ENCODE data around the gene SPECC1L. TPM values are rescaled to one million over a fixed set of nuclear protein-coding genes. Genes with fewer than 3 reads are reported as not detected.

SPECC1L gene
- total RNA-seq, 2 donors from 2014 or later: 70.0 to 114 TPM

DNA sequence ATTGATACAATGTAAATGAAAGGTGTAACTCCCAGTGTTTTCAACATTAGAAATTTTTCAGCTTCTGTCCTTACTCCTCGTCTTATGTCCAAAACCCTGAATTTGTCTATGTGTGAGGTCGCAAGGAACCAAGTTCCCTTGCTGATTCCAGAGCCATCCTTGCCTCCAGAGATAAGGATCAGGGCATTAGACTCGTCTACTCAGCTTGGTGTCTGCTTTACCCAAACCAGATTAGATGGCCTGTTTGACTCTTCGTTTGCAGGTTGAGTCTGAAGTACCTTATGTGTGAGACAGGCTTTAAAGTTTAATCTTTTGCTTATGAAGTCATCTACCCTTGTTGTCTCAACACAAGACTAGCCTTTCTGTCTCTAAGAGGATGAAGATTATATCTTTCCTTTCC lies 55.6 kb downstream of the SPECC1L start:
- Mint-ChIP-seq H3K27me3 (no peaks in the 10 kb centered on the region), H3K4me3 (no peak overlapping the region), H3K4me1 (ENCODE audit: low read depth in 2 of 2) (peaks cover 13 to 15% of the 10 kb centered on the region in 2 donors), H3K27ac (no peak overlapping the region), H3K36me3 (peaks cover 16% of the 10 kb centered on the region), H3K9me3 (no peaks in the 10 kb centered on the region)
- ATAC-seq: no peak
- DNase-seq (ENCODE audit: low spot score): no peak

DNA sequence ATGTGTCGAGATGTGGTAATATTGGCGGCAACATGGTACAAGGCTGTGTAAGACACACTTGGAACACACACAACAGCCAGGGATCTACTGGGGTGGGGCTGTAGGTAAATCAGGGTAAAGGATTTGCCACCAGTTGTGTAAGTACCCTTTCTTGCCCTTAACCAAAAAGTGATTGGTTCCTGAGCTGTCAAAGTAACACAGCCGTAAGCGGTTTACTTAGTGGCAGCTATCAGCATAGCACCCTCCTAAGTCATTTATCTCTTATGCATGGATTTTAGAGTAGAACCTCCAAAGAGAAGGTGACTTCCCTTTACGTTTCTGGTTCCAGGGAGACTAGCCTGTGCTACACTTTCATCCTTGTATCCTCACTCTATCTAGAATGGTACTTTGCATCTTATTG lies 57.2 kb downstream of the SPECC1L start:
- Mint-ChIP-seq H3K36me3 (peaks cover 8% of the 10 kb centered on the region), H3K4me1 (ENCODE audit: low read depth in 2 of 2) (peaks cover 13 to 15% of the 10 kb centered on the region in 2 donors), H3K4me3 (no peak overlapping the region), H3K9me3 (no peaks in the 10 kb centered on the region), H3K27me3 (no peaks in the 10 kb centered on the region), H3K27ac (no peak overlapping the region)
- DNase-seq (ENCODE audit: low spot score) (no peak), ATAC-seq (no peak)

DNA sequence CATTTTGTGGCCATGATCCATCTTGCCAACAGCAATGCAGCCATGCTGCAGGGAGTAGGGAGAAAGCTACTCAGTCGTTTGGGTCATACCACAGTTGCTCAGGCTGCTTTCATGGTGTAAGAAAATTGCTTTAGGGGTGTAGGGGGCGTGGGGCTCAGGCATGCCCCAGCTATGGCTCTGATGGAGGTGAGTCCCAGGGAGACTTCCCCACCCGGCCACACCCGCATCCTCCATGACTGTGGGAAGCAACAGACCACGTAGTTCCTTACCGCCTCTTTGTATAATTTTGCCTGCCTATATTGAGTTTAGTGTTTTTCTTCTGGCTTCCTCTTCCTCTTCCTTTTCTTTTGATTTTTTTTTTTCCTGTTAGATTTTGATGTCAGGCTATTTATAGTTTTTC lies 58.8 kb downstream of the SPECC1L start:
- Mint-ChIP-seq H3K27ac (peak overlapping the region in 1 of 2 donors; percentile 62), H3K27me3 (no peaks in the 10 kb centered on the region), H3K4me3 (no peak overlapping the region), H3K9me3 (no peaks in the 10 kb centered on the region), H3K4me1 (ENCODE audit: low read depth in 2 of 2) (peaks cover 13 to 15% of the 10 kb centered on the region in 2 donors), H3K36me3 (peaks cover 8% of the 10 kb centered on the region)
- ATAC-seq: no peak
- DNase-seq (ENCODE audit: low spot score): no peak

DNA sequence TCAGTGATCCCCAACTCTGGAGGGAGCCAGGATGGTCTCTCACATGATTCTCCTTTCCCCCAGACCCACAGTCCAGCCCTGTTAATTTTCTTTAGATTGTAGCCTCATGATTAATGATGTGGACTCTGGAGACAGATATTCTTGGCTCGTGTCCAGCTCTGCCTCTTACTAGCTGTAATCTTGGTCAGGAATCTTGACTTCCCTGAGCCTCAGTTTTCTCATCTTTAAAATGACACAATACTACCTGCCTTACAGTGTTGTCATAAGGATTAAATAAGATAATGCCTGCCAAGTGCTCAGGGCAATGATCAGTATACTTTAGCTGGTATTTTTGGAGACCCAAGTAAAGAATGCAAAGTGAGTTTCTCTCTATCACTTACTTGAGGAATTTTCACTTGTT lies 60.0 kb downstream of the SPECC1L start:
- DNase-seq (ENCODE audit: low spot score) (no peak), ATAC-seq (no peak)
- Mint-ChIP-seq H3K9me3 (no peaks in the 10 kb centered on the region), H3K27ac (no peak overlapping the region), H3K27me3 (no peaks in the 10 kb centered on the region), H3K4me3 (no peak overlapping the region), H3K4me1 (ENCODE audit: low read depth in 2 of 2) (peaks cover 15 to 17% of the 10 kb centered on the region in 2 donors), H3K36me3 (peaks cover 18% of the 10 kb centered on the region)

DNA sequence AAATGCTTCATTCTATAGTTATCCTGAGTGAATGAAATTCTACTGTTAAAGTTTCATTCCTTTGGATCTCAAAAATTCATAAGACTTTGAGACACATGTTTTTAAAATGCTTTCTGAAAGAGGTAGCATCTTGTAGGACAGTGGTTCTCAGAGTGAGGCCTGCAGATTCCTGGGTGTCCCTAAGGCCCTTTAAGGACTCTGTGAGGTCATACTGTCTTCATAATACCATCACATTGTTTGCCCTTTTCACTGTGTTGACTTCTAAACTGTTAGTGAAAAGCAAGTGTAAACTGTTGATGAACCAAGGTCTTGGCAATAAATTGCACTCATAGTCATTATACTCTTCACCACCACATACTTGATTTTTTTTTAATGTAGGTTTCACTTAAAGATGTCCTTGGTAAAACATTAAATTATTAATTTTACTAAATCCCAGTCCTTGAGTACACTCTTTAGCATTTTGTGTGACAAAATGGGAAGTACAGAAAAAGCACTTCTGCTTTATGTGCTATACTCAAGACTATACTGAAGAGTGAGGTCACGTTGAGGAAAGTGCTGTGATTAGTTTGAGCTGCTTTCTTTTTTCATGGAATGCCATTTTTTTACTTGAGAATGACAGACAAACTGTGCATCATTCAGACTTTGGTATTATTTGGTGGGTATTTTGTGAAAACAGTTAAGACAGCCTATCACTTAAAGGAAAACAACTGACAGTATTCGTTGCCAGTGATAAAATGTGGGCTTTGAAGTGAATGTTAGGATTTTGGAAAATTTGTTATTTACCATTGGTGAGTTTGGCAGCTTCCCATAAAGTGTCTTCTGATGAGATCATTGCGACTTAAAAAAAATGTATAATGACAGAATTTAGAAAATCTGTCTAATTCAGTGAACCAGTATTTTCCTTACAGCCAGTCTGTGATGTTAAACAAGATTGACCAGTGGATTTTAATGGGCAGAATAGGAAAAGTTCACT lies 61.1 kb downstream of the SPECC1L start:
- no peak for DNase-seq (ENCODE audit: low spot score)
- Mint-ChIP-seq H3K36me3 (peaks cover 18% of the 10 kb centered on the region), H3K4me1 (ENCODE audit: low read depth in 2 of 2) (peaks cover 9 to 12% of the 10 kb centered on the region in 2 donors), H3K4me3 (no peak overlapping the region), H3K27ac (no peak overlapping the region), H3K27me3 (no peaks in the 10 kb centered on the region), H3K9me3 (no peaks in the 10 kb centered on the region)
- no peak for ATAC-seq

DNA sequence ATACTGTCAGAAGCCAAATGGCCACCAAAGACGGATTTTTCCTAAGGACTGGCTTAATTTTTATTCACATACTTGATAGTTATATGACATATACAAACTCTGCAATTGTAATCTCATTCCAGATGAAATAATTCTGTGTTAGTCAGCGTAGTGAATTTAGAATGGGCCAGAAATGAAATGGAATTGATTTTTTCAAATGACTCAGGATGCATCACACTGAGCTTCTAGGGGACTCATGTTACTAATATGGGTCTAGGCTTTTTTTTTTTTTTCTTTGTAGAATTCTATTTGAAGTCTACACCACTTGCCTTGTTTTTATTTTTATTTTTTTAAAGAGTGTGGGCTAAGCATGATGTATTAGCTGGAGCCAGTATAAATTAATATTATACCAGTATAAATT lies 62.7 kb downstream of the SPECC1L start:
- H3K9me3 Mint-ChIP-seq: no peaks in the 10 kb centered on the region
- H3K27ac Mint-ChIP-seq: no peak overlapping the region
- H3K36me3 Mint-ChIP-seq: peaks cover 23% of the 10 kb centered on the region

DNA sequence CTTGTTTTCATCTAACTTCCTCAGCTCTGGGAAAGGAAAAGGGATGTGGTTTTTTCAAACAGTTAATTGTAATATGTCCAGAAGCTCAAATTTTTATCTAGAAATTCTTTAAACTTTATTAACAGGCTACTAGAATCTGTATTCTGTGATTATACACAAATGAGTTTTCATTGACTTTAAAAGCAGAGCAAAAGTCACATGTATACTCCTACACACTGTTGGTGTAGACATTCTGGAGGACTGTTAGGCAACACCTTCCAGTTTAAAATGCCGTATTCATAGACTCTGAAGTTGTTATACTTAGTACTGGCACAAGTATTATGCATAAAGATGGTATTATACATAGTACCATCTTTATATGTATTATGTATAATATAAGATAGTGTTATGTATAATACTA lies 64.9 kb downstream of the SPECC1L start:
- no peaks in the 10 kb centered on the region for H3K27me3 Mint-ChIP-seq
- no peak overlapping the region for H3K4me3 Mint-ChIP-seq
- peaks cover 9 to 13% of the 10 kb centered on the region in 2 donors for H3K4me1 Mint-ChIP-seq (ENCODE audit: low read depth in 2 of 2)
- no peak for ATAC-seq
- no peaks in the 10 kb centered on the region for H3K9me3 Mint-ChIP-seq
- H3K27ac Mint-ChIP-seq: peak overlapping the region in 1 of 2 donors; percentile 22
- peaks cover 14% of the 10 kb centered on the region for H3K36me3 Mint-ChIP-seq
- no peak for DNase-seq (ENCODE audit: low spot score)

More for the DNA sequence above, 62.7 kb downstream of the SPECC1L start:
- DNase-seq (ENCODE audit: low spot score) (no peak), ATAC-seq (no peak)
- Mint-ChIP-seq H3K4me3 (no peak overlapping the region), H3K4me1 (ENCODE audit: low read depth in 2 of 2) (peaks cover 7 to 9% of the 10 kb centered on the region in 2 donors), H3K27me3 (no peaks in the 10 kb centered on the region)

DNA sequence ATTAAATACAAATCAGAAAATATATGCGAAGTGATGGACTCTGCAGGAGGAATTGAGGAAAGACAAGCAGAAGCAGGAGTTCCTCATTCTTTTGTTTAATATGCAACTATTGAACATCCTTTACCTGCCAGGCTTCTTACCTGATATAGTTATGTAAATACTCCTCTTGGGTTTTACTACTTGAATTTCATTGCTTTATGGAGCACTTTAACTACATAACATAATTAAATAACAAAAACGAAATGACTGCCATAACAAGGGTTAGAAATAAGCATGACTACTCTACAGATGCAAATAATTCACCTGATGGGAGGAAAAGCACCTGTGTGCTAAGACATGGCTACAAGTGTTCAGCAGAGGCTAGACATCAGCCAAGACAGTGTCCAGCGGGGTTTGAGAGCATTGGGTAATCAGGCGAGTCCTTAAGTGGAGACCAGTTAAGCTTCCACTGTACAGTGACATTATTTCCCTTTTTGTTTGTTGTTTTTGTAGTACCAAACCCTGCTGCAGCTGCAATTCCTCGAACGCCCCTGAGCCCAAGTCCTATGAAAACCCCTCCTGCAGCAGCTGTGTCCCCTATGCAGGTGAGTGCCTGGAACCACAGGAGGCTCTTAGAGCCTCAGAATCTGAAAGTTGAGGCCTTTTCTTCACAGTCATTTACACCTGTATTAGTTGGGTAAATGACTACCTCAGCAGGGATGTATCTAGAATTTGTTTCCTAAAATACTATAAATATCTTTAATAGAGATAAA lies 67.4 kb downstream of the SPECC1L start:
- DNase-seq (ENCODE audit: low spot score) (no peak), ATAC-seq (no peak)
- Mint-ChIP-seq H3K9me3 (no peaks in the 10 kb centered on the region), H3K36me3 (peaks cover 25% of the 10 kb centered on the region), H3K4me3 (no peak overlapping the region), H3K4me1 (ENCODE audit: low read depth in 2 of 2) (peaks cover 9 to 13% of the 10 kb centered on the region in 2 donors), H3K27me3 (no peaks in the 10 kb centered on the region), H3K27ac (no peak overlapping the region)

DNA sequence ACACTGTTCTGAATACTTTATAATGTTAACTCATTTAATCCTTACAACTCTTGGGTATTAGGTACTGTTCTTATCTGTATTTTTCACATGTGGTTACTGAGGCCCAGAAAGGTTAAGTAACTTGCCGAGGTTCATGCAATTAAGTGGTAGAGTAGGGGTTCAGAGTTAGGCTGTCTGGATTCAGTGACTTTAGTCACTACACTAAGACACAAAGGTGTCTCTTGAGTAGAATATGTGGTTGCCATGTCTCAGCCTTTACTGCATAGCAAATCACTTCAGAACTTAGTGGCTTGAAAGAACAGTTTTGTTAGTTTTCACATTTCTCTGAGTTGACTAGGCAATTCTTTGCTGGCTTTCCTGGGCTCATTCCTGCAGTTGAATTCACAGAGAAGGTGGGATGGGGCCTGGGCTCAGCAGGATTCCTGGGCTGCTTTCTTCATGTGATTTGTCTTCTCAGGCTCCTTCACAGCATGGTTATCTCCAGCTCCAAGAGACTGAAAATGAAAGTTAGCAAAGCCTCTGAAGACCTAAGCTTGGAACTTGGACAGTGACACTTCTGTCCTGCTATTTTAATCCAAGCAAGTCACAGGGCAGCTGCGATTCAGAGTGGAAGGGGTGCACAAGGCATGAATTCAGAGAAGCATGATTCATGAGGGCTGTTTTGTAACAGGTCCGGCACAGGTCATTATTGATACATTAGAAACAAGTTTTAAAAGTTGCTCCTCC lies 68.3 kb downstream of the SPECC1L start:
- Mint-ChIP-seq H3K36me3 (peaks cover 25% of the 10 kb centered on the region), H3K9me3 (no peaks in the 10 kb centered on the region), H3K4me3 (no peak overlapping the region), H3K4me1 (ENCODE audit: low read depth in 2 of 2) (peaks cover 9 to 13% of the 10 kb centered on the region in 2 donors), H3K27ac (peak overlapping the region; percentile 16 to 31), H3K27me3 (no peaks in the 10 kb centered on the region)
- peak; percentile 84 to 93 for ATAC-seq
- no peak for DNase-seq (ENCODE audit: low spot score)

DNA sequence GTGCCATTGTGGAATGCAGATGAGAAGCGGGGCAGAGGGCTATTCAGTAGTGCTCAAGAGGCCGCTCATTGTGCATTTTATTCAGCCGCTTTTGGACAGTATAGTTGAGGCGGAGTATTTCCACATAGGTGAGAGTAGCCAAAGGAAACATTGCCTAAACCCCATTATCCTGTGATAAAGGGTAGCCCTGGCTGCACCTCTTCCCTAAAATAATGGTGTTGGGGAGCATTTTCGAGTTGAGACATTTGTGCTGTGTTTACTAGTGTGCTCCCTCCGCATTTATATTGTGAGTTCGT lies 68.8 kb downstream of the SPECC1L start:
- no peaks in the 10 kb centered on the region for H3K9me3 Mint-ChIP-seq
- H3K27ac Mint-ChIP-seq: peak overlapping the region in 1 of 2 donors; percentile 16
- H3K36me3 Mint-ChIP-seq: peaks cover 25% of the 10 kb centered on the region
- no peaks in the 10 kb centered on the region for H3K27me3 Mint-ChIP-seq
- DNase-seq (ENCODE audit: low spot score): no peak
- H3K4me3 Mint-ChIP-seq: no peak overlapping the region
- peaks cover 9 to 13% of the 10 kb centered on the region in 2 donors for H3K4me1 Mint-ChIP-seq (ENCODE audit: low read depth in 2 of 2)
- no peak for ATAC-seq

DNA sequence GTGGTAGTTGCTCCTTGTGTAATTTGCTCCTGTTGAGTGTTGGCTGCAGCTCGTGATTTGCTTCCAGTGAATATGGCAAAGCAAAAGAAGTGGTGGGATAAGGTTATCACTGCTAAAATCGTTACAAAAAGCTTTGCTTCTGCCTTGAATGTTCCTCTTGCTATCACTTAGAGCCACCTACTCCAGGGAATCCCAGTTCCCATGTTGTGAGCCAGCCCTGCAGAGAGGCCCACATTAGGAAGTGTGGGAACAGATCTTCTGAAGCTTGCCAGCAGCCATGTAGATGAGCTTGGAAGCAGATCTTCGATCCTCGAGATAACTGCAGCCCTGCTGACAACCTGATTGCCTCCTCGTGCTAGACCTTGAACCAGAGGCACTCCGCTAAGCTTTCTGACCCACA lies 71.0 kb downstream of the SPECC1L start:
- Mint-ChIP-seq H3K4me3 (no peak overlapping the region), H3K27ac (no peak overlapping the region), H3K27me3 (no peaks in the 10 kb centered on the region), H3K4me1 (ENCODE audit: low read depth in 2 of 2) (peaks cover 0 to 5% of the 10 kb centered on the region in 2 donors), H3K9me3 (no peaks in the 10 kb centered on the region), H3K36me3 (peaks cover 22% of the 10 kb centered on the region)
- DNase-seq (ENCODE audit: low spot score) (no peak), ATAC-seq (no peak)

DNA sequence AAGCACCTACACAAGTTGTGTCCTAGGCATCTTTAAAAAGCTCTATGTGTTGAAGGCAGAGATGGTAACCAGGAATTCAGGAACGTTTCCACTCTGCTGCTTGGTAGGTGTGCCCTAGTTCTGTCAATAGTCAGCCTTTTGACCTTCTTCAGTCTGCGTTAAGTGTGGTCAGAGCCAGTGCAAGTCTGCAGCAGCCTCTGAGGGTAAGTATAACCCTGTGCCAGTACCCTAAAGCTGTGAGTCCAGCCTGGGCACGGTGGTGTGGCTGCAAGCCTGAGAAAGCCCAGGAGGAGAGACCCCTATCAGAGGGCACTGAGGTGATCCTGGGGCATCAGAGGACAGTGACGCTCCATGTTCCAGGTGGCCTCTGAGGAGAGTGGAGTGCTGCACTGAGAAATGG lies 80.0 kb downstream of the SPECC1L start:
- DNase-seq (ENCODE audit: low spot score) (no peak), ATAC-seq (no peak)
- Mint-ChIP-seq H3K9me3 (no peaks in the 10 kb centered on the region), H3K4me1 (ENCODE audit: low read depth in 2 of 2) (peaks cover 5 to 7% of the 10 kb centered on the region in 2 donors), H3K36me3 (peaks cover 45% of the 10 kb centered on the region), H3K4me3 (no peak overlapping the region), H3K27me3 (no peaks in the 10 kb centered on the region), H3K27ac (no peak overlapping the region)

DNA sequence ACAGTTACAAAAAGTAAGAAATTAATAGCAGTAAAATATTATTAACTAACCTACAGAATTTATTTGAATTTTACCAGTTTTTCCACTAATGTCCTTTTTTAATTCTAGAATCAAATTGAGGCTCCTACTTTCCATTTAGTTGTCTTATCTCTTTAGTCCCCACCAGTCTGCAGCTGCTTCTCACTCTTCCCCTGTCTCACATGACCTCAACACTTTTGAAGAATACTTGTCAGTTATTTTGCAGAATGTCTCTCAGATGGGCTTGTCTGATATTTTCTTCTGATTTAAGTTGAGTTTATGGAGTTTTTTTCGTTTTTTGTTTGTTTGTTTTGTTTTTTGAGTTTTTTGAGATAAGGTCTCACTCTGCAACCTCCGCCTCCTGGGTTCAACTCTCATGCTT lies 82.5 kb downstream of the SPECC1L start:
- no peaks in the 10 kb centered on the region for H3K9me3 Mint-ChIP-seq
- peak overlapping the region; percentile 4 to 26 for H3K27ac Mint-ChIP-seq
- H3K4me1 Mint-ChIP-seq (ENCODE audit: low read depth in 2 of 2): peaks cover 13 to 15% of the 10 kb centered on the region in 2 donors
- no peak overlapping the region for H3K4me3 Mint-ChIP-seq
- H3K36me3 Mint-ChIP-seq: peaks cover 40% of the 10 kb centered on the region
- no peak for ATAC-seq
- H3K27me3 Mint-ChIP-seq: no peaks in the 10 kb centered on the region
- DNase-seq (ENCODE audit: low spot score): no peak

Measured in natural killer cell treated with Interleukin-12 subunit alpha and Interleukin-12 subunit beta and Interleukin-15 and Interleukin-18, amount 100 ng/mL, for 72 hours (primary cell).